ENCODE data around the gene MX1. TPM values are rescaled to one million over a fixed set of nuclear protein-coding genes. Genes with fewer than 3 reads are reported as not detected.
A peak's percentile ranks its signal among the peaks of the same experiment; 100 is the strongest.

Gene MX1
- polyA plus RNA-seq, 1 donor = 16.8 TPM

DNA sequence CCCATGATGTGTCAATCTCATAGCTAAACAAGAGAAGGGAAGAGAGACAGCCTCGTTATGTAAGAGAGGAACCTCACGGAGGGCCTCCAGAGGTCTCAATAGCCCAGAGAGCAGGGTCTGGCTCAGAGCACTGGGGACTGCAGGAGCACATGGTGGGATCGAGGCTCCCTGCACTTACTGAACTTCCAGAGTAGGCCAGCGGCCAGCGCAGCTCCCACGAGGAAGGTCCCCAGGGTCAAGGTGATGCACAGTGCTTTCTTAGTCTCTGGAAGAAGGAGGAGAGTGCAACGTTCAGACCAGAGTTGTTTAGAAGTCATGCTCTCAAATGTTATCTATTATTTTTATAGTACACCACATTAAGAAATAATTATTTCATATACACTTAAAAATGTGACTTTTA is 63.3 kb downstream of the MX1 start:
- Histone ChIP-seq H3K27me3 (ENCODE audit: control insufficient read depth, insufficient read depth, low read length) (no peaks in the 10 kb centered on the region), H3K4me3 (ENCODE audit: low read length) (no peak overlapping the region), H3K9me3 (ENCODE audit: control insufficient read depth, low read depth, low read length) (no peaks in the 10 kb centered on the region), H3K27ac (ENCODE audit: low read length) (no peak overlapping the region), H3K36me3 (ENCODE audit: control insufficient read depth, insufficient read depth, low read length) (peaks cover 74% of the 10 kb centered on the region), H3K4me1 (ENCODE audit: control insufficient read depth, insufficient read depth, low read length) (no peaks in the 10 kb centered on the region)
- no peak for DNase-seq
- WGBS (ENCODE audit: insufficient coverage, low lambda C conversion rate) = 100% methylated on average over 1 of the region's 7 CpGs

DNA sequence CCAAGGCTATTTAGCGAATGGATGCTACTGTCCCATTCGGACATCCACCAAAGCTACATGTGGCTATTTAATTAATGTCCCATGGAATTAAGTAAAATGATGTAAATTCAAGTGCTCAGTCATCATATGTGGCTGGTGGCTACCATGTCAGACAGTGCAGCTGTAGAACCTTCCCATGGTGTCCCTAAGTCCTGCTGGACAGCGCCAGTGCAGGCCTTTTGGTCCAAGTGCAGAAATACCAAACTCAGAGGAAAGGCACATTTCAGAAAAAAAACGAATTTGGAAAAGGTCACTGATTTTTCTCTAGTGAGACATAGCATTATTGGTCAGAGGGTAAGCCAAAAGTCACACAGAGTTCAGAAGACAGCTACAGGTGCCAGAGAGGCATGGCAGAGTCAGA is 64.3 kb downstream of the MX1 start:
- Histone ChIP-seq H3K4me3 (ENCODE audit: low read length) (no peak overlapping the region), H3K27me3 (ENCODE audit: control insufficient read depth, insufficient read depth, low read length) (no peaks in the 10 kb centered on the region), H3K9me3 (ENCODE audit: control insufficient read depth, low read depth, low read length) (no peaks in the 10 kb centered on the region), H3K27ac (ENCODE audit: low read length) (no peak overlapping the region), H3K36me3 (ENCODE audit: control insufficient read depth, insufficient read depth, low read length) (peaks cover 66% of the 10 kb centered on the region), H3K4me1 (ENCODE audit: control insufficient read depth, insufficient read depth, low read length) (no peaks in the 10 kb centered on the region)
- no peak for DNase-seq
- no CpG with 5 or more reads among the region's 4 CpGs for WGBS (ENCODE audit: insufficient coverage, low lambda C conversion rate)

DNA sequence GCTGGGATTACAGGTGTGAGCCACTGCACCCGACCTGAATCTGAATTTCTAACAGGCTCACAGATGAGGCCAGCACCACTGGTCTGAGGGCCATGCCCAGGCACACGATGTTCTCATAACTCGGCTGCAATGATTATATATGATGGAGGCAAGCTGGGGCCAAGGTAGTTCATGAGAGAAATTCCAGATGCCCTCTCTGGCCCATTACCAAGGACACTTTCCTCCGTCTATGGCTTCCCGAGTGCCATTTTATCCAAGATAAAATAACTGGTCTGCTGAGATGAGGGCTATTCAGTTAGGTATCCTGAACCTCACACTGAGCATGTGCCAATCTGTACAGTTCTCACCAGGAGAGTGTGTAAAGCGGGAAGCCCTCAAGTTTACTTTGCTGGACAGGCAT is 65.4 kb downstream of the MX1 start:
- no peaks in the 10 kb centered on the region for H3K27me3 ChIP-seq (ENCODE audit: control insufficient read depth, insufficient read depth, low read length)
- H3K36me3 ChIP-seq (ENCODE audit: control insufficient read depth, insufficient read depth, low read length) = peaks cover 60% of the 10 kb centered on the region
- no peak for DNase-seq
- no peak overlapping the region for H3K4me3 ChIP-seq (ENCODE audit: low read length)
- no peak overlapping the region for H3K27ac ChIP-seq (ENCODE audit: low read length)
- WGBS (ENCODE audit: insufficient coverage, low lambda C conversion rate) = no CpG with 5 or more reads among the region's 6 CpGs
- H3K9me3 ChIP-seq (ENCODE audit: control insufficient read depth, low read depth, low read length) = no peaks in the 10 kb centered on the region
- H3K4me1 ChIP-seq (ENCODE audit: control insufficient read depth, insufficient read depth, low read length) = peaks cover 4% of the 10 kb centered on the region

DNA sequence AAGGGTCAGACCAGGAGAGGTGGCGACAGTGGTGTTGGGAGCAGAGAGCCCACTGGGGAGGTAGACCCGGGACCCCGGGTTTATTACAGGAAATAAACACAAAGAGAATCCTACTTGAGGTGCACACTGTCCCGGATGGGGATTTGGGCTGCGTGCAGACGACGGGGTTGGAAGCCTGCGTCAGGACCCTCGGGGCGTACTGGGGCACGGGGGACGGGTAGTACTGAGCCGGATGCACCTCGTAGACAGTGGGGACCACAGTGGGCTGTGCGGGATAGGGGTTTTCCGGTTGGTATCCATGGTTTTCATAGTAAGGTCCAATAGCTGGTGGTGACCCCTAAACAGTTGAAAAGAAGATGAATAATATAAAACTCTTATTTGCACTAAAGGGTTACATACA is 68.2 kb downstream of the MX1 start:
- Histone ChIP-seq H3K27me3 (ENCODE audit: control insufficient read depth, insufficient read depth, low read length) (no peaks in the 10 kb centered on the region), H3K4me1 (ENCODE audit: control insufficient read depth, insufficient read depth, low read length) (peaks cover 24% of the 10 kb centered on the region), H3K4me3 (ENCODE audit: low read length) (no peak overlapping the region), H3K9me3 (ENCODE audit: control insufficient read depth, low read depth, low read length) (no peaks in the 10 kb centered on the region), H3K36me3 (ENCODE audit: control insufficient read depth, insufficient read depth, low read length) (peaks cover 40% of the 10 kb centered on the region), H3K27ac (ENCODE audit: low read length) (no peak overlapping the region)
- WGBS (ENCODE audit: insufficient coverage, low lambda C conversion rate) = no CpG with 5 or more reads among the region's 16 CpGs
- DNase-seq = no peak

DNA sequence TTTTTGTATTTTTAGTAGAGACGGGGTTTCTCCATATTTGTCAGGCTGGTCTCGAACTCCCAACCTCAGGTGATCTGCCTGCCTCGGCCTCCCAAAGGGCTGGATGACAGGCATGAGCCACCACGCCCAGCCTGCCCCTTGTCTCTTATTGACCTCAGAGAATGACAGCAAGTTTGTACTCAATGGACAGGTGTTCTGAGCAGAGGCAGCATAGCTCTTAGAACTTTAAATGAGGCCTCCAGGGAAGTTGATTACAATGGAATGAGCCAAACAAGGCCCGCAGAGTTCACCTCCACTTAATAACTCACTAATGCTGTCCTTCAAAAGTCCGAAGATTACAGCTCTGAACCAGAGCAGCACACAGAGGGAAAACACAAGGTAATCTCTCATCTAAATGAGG is 71.0 kb downstream of the MX1 start:
- WGBS (ENCODE audit: insufficient coverage, low lambda C conversion rate) = no CpG with 5 or more reads among the region's 6 CpGs
- DNase-seq = peak; percentile 86 to 90
- Histone ChIP-seq H3K4me1 (ENCODE audit: control insufficient read depth, insufficient read depth, low read length) (peaks cover 46% of the 10 kb centered on the region), H3K27ac (ENCODE audit: low read length) (peak overlapping the region; percentile 86), H3K4me3 (ENCODE audit: low read length) (no peak overlapping the region), H3K36me3 (ENCODE audit: control insufficient read depth, insufficient read depth, low read length) (peaks cover 21% of the 10 kb centered on the region), H3K9me3 (ENCODE audit: control insufficient read depth, low read depth, low read length) (no peaks in the 10 kb centered on the region), H3K27me3 (ENCODE audit: control insufficient read depth, insufficient read depth, low read length) (no peaks in the 10 kb centered on the region)

DNA sequence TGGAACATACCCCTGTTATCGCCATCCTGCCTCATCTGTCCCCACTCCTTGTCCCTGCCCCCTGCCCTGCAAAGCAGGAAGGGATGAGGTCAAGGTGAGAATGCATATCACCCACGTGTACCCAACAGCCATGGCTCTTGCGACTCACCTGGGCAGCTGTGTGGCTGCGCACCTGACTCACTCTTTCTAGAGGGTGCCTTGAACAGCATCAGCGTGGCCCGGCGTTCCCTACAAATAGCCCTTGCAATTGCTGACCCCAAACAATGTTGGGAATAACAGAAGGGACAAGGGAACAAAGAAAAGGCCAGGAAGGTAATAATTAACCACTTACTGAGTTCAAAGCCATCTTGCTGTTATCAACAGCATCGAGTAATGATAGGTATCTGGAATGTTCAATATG is 71.7 kb downstream of the MX1 start:
- H3K27ac ChIP-seq (ENCODE audit: low read length) = peak overlapping the region; percentile 86
- no peak overlapping the region for H3K4me3 ChIP-seq (ENCODE audit: low read length)
- H3K27me3 ChIP-seq (ENCODE audit: control insufficient read depth, insufficient read depth, low read length) = no peaks in the 10 kb centered on the region
- peaks cover 22% of the 10 kb centered on the region for H3K36me3 ChIP-seq (ENCODE audit: control insufficient read depth, insufficient read depth, low read length)
- peaks cover 53% of the 10 kb centered on the region for H3K4me1 ChIP-seq (ENCODE audit: control insufficient read depth, insufficient read depth, low read length)
- no CpG with 5 or more reads among the region's 8 CpGs for WGBS (ENCODE audit: insufficient coverage, low lambda C conversion rate)
- H3K9me3 ChIP-seq (ENCODE audit: control insufficient read depth, low read depth, low read length) = no peaks in the 10 kb centered on the region
- DNase-seq = peak in 1 of 2 donors; percentile 57

DNA sequence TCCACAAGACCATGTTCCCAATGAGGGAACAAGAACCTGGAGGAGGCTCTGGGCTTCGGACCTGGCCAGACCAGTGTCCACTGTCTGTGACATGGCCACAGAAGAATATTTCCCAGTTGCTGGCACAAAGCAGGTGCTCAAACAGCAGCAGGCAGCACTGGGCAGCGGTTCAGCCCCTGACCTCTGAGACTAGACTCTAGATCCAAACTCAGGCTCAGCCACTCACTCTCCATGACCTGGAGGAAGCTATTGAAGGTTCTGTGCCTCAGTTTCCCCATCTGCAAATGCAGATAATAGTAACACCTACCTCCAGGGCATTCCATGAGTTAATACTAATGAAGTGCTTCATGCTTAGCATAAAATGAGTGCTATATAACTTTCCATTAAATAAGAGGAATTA is 73.9 kb downstream of the MX1 start:
- no CpG with 5 or more reads among the region's 2 CpGs for WGBS (ENCODE audit: insufficient coverage, low lambda C conversion rate)
- H3K27me3 ChIP-seq (ENCODE audit: control insufficient read depth, insufficient read depth, low read length) = no peaks in the 10 kb centered on the region
- H3K4me3 ChIP-seq (ENCODE audit: low read length) = no peak overlapping the region
- no peaks in the 10 kb centered on the region for H3K9me3 ChIP-seq (ENCODE audit: control insufficient read depth, low read depth, low read length)
- H3K36me3 ChIP-seq (ENCODE audit: control insufficient read depth, insufficient read depth, low read length) = peaks cover 13% of the 10 kb centered on the region
- peak overlapping the region; percentile 86 for H3K27ac ChIP-seq (ENCODE audit: low read length)
- peaks cover 74% of the 10 kb centered on the region for H3K4me1 ChIP-seq (ENCODE audit: control insufficient read depth, insufficient read depth, low read length)
- no peak for DNase-seq

DNA sequence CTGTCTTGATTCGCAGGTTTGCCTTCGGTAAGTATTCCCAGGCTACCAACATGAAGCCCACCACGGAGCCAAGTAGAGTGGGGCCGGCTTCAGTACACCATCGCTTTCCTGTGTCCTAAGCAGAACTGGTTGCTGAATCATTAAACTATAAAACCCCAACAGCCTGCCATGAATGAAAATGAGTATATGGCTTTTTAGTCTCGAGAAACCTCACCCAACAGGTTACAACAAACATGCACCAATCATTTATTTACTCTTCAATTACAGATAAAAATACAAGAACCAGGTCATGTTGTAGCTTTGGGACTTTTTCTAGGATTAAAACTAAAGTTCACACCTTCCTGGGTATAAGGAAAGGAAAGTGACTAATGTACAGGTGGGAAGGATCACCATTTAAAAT is 74.3 kb downstream of the MX1 start:
- Histone ChIP-seq H3K4me3 (ENCODE audit: low read length) (no peak overlapping the region), H3K27ac (ENCODE audit: low read length) (peak overlapping the region; percentile 86), H3K4me1 (ENCODE audit: control insufficient read depth, insufficient read depth, low read length) (peaks cover 76% of the 10 kb centered on the region), H3K27me3 (ENCODE audit: control insufficient read depth, insufficient read depth, low read length) (no peaks in the 10 kb centered on the region), H3K9me3 (ENCODE audit: control insufficient read depth, low read depth, low read length) (no peaks in the 10 kb centered on the region), H3K36me3 (ENCODE audit: control insufficient read depth, insufficient read depth, low read length) (peaks cover 14% of the 10 kb centered on the region)
- WGBS (ENCODE audit: insufficient coverage, low lambda C conversion rate) = no CpG with 5 or more reads among the region's 6 CpGs
- peak in 1 of 2 donors; percentile 63 for DNase-seq

DNA sequence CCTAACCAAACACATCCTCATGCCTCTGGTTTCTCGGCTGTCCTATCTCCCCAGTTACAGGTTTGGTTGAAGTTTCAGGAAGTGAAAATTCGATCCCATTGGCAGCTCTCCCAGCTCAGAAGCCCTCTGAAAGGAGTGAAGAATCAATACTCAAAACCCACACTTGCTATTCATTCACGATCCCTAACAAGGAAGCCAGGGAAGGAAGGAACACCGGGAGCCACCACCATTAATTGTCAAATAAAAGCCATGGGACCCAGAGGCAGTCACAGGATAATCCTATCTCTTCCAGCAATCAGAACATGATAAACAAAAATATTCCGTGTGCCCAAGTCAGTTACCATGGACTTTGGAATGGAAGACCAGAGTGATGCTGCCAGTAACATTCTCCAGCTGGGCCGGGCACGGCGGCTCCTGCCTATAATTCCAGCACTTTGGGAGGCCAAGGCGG is 74.9 kb downstream of the MX1 start:
- no peaks in the 10 kb centered on the region for H3K9me3 ChIP-seq (ENCODE audit: control insufficient read depth, low read depth, low read length)
- no CpG with 5 or more reads among the region's 9 CpGs for WGBS (ENCODE audit: insufficient coverage, low lambda C conversion rate)
- H3K4me3 ChIP-seq (ENCODE audit: low read length) = no peak overlapping the region

DNA sequence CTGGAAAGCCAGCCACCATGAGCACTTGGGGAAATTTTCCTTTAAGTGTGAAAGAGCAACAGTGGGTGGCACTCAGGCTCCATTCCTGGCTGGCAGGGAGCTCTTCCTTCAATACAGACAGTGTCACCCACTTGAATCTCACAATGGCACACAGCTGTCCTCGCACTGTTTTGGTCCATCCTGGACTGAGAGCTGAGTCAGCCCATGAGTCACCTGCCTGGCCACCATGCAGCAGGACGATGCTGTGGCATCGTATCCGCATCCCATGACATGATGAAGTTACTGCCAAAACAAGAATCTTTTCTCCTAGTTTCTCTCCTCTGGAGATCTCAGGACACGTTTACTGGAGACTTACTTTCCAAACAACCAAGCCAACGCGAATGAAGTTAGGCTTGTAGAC is 75.9 kb downstream of the MX1 start:
- Histone ChIP-seq H3K9me3 (ENCODE audit: control insufficient read depth, low read depth, low read length) (no peaks in the 10 kb centered on the region), H3K36me3 (ENCODE audit: control insufficient read depth, insufficient read depth, low read length) (peaks cover 17% of the 10 kb centered on the region), H3K27me3 (ENCODE audit: control insufficient read depth, insufficient read depth, low read length) (peaks cover 9% of the 10 kb centered on the region), H3K4me1 (ENCODE audit: control insufficient read depth, insufficient read depth, low read length) (peaks cover 74% of the 10 kb centered on the region), H3K27ac (ENCODE audit: low read length) (peak overlapping the region; percentile 86), H3K4me3 (ENCODE audit: low read length) (no peak overlapping the region)
- no CpG with 5 or more reads among the region's 7 CpGs for WGBS (ENCODE audit: insufficient coverage, low lambda C conversion rate)
- DNase-seq = peak in 1 of 2 donors; percentile 39

More for the DNA sequence above, 74.9 kb downstream of the MX1 start:
- Histone ChIP-seq H3K4me1 (ENCODE audit: control insufficient read depth, insufficient read depth, low read length) (peaks cover 80% of the 10 kb centered on the region), H3K36me3 (ENCODE audit: control insufficient read depth, insufficient read depth, low read length) (peaks cover 17% of the 10 kb centered on the region), H3K27me3 (ENCODE audit: control insufficient read depth, insufficient read depth, low read length) (peaks cover 2% of the 10 kb centered on the region), H3K27ac (ENCODE audit: low read length) (peak overlapping the region; percentile 86)
- peak; percentile 52 to 84 for DNase-seq

DNA sequence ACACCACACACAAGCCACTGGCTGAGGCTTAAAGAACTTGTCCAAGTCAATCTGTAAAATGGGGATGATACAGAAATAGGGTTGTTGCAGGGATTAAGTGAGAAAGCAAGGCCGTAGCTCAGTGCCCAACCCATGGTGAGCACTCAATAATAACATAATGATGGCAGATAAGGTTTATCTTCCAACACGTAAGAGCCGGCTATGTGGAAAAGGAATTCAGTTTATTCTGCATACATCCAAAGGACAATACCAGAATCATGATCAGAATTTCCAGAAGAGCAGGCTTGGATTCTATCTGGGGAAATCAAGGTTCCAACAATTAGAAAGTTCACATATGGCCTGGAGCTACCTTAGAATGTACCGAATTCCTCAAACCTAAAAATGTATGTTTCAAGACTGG is 77.3 kb downstream of the MX1 start:
- H3K4me1 ChIP-seq (ENCODE audit: control insufficient read depth, insufficient read depth, low read length) = peaks cover 64% of the 10 kb centered on the region
- peaks cover 13% of the 10 kb centered on the region for H3K27me3 ChIP-seq (ENCODE audit: control insufficient read depth, insufficient read depth, low read length)

More for the DNA sequence above, 77.3 kb downstream of the MX1 start:
- Histone ChIP-seq H3K9me3 (ENCODE audit: control insufficient read depth, low read depth, low read length) (no peaks in the 10 kb centered on the region), H3K36me3 (ENCODE audit: control insufficient read depth, insufficient read depth, low read length) (peaks cover 17% of the 10 kb centered on the region), H3K27ac (ENCODE audit: low read length) (peak overlapping the region; percentile 86), H3K4me3 (ENCODE audit: low read length) (no peak overlapping the region)
- WGBS (ENCODE audit: insufficient coverage, low lambda C conversion rate) = no CpG with 5 or more reads among the region's 4 CpGs
- peak in 1 of 2 donors; percentile 36 for DNase-seq

All from large intestine (tissue), 3 donors.